Fibroblast of lung (primary cell): Measurements from ENCODE around the gene ANKRD44. TPM values are rescaled to one million over a fixed set of nuclear protein-coding genes. Genes with fewer than 3 reads are reported as not detected.

Experiments
- DNase-seq, 2 donors: peaks; one replicate each; pipeline versions ENCODE4 v3.0.0 to v3.0.0-alpha.2; 2010; ENCODE audit warnings: low read depth in 2 of 2
- H2AFZ ChIP-seq: 2 replicates; pipeline ENCODE4 v1.5.1; 2012; ENCODE audit warnings: low read length, control low read depth, inconsistent platforms
- H3K27ac ChIP-seq: 2 replicates; pipeline ENCODE4 v1.5.1; 2011; ENCODE audit warnings: low read length, control low read depth; ENCODE audit not compliant: insufficient read depth
- H3K27me3 ChIP-seq: 2 replicates; pipeline ENCODE4 v1.5.1; 2011; ENCODE audit warnings: mild to moderate bottlenecking, low read length; ENCODE audit not compliant: control insufficient read depth, insufficient read depth
- H3K36me3 ChIP-seq: 2 replicates; pipeline ENCODE4 v1.5.1; 2011; ENCODE audit warnings: low read length; ENCODE audit not compliant: control insufficient read depth, insufficient read depth
- H3K4me1 ChIP-seq: 2 replicates; pipeline ENCODE4 v1.5.1; 2011; ENCODE audit warnings: low read length; ENCODE audit not compliant: control insufficient read depth, insufficient read depth; ENCODE audit errors: extremely low read depth
- H3K4me2 ChIP-seq: 2 replicates; pipeline ENCODE4 v1.5.1; 2011; ENCODE audit warnings: low read length, control low read depth; ENCODE audit not compliant: insufficient read depth; ENCODE audit errors: extremely low read depth
- H3K4me3 ChIP-seq, 4 experiments: fragments of 200-600 bp in 1 of 4; sonication (generic) in 1 of 4; replicated peaks in 1 of 4; 2 replicates each; pipeline ENCODE4 v1.5.1; 2011 to 2016; ENCODE audit warnings: low read length in 4 of 4, low read depth in 3 of 4, mild to moderate bottlenecking in 3 of 4, control low read depth in 2 of 4, inconsistent platforms in 1 of 4, mixed read lengths in 1 of 4; ENCODE audit not compliant: insufficient read depth in 1 of 4; ENCODE audit errors: control extremely low read depth in 1 of 4
- H3K79me2 ChIP-seq: 2 replicates; pipeline ENCODE4 v1.5.1; 2012; ENCODE audit warnings: mild to moderate bottlenecking, low read length, inconsistent platforms; ENCODE audit not compliant: control insufficient read depth, insufficient read depth
- H3K9ac ChIP-seq: 2 replicates; pipeline ENCODE4 v1.5.1; 2011; ENCODE audit warnings: mild to moderate bottlenecking, low read length, control low read depth; ENCODE audit not compliant: insufficient read depth
- H3K9me3 ChIP-seq: 2 replicates; pipeline ENCODE4 v1.5.1; 2012; ENCODE audit warnings: low read depth, low read length; ENCODE audit not compliant: control insufficient read depth, insufficient read depth
- H4K20me1 ChIP-seq: 2 replicates; pipeline ENCODE4 v1.5.1; 2011; ENCODE audit warnings: low read length; ENCODE audit not compliant: control insufficient read depth, insufficient read depth; ENCODE audit errors: extremely low read depth
- EZH2 ChIP-seq: IDR thresholded peaks from 2 replicates; pipeline ENCODE4 v1.5.1; 2012; ENCODE audit warnings: low read length, control low read depth, mild to moderate bottlenecking; ENCODE audit errors: missing control alignments
- polyA plus RNA-seq, 2 donors: library from polyadenylated mRNA; depleted of rRNA in 1 of 2; stranded (reverse) in 1 of 2; unstranded in 1 of 2; fragments of >200 nt; gene quantifications; 2 replicates each; pipeline ENCODE4 v1.2.1, GENCODE V29; 2011 to 2012; ENCODE audit warnings: missing spikeins in 1 of 2
- total RNA-seq: library from RNA; depleted of rRNA; stranded (reverse); fragments of >200 nt; gene quantifications from 2 replicates; pipeline ENCODE4 v1.2.1, GENCODE V29; 2014
- TF ChIP-seq, protein P1 (sequence below), 2 donors: IDR thresholded peaks in 1 of 2; conservative IDR thresholded peaks in 1 of 2; 1 replicate in 1 of 2; 2 replicates in 1 of 2; pipeline ENCODE4 v1.5.1; 2011 to 2012; ENCODE audit warnings: low read length in 2 of 2, control low read depth in 1 of 2, inconsistent platforms in 1 of 2, low read depth in 1 of 2, mild to moderate bottlenecking in 1 of 2

Gene ANKRD44
- total and polyA plus RNA-seq, 2 donors (not counting 1 experiment from before 2014, with no cell fraction given), result 7.6 to 9.7 TPM

DNA sequence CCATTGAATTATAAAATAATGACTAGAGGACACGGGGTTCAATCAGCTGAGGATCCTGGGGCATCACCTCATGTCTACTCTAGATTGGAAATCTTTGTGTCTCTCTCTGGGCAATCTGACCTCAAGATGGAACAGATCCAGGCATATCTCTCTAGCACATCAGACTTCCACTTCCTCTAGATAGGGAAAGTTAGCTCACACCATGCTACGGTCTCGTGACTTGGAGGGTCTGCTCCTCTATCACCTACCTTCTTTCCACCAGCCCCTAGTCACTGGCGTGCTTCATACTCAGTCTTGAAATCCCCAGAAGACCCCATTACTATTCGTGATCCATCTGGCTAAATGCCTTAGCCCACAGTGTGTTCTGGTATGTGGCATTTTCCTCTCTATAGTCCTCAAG is 148.8 kb downstream of the ANKRD44 start:
- no peaks in the 10 kb centered on the region for H4K20me1 ChIP-seq
- no peaks in the 10 kb centered on the region for H3K27me3 ChIP-seq
- no peak overlapping the region for H2AFZ ChIP-seq
- peaks cover 13% of the 10 kb centered on the region for H3K4me1 ChIP-seq
- no peaks in the 10 kb centered on the region for H3K79me2 ChIP-seq
- TF ChIP-seq, protein P1, sequence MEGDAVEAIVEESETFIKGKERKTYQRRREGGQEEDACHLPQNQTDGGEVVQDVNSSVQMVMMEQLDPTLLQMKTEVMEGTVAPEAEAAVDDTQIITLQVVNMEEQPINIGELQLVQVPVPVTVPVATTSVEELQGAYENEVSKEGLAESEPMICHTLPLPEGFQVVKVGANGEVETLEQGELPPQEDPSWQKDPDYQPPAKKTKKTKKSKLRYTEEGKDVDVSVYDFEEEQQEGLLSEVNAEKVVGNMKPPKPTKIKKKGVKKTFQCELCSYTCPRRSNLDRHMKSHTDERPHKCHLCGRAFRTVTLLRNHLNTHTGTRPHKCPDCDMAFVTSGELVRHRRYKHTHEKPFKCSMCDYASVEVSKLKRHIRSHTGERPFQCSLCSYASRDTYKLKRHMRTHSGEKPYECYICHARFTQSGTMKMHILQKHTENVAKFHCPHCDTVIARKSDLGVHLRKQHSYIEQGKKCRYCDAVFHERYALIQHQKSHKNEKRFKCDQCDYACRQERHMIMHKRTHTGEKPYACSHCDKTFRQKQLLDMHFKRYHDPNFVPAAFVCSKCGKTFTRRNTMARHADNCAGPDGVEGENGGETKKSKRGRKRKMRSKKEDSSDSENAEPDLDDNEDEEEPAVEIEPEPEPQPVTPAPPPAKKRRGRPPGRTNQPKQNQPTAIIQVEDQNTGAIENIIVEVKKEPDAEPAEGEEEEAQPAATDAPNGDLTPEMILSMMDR (conservative IDR thresholded peaks at IDR 0.05 in 1 of 2, IDR thresholded peaks at IDR 0.05 in 1 of 2; ENCODE audit: low read depth in 1 of 2, low read length in 2 of 2), result no peak
- no peak for TF ChIP-seq EZH2
- no peak for DNase-seq
- H3K9me3 ChIP-seq, result no peaks in the 10 kb centered on the region
- no peak overlapping the region for H3K4me2 ChIP-seq
- no peak overlapping the region for H3K9ac ChIP-seq
- no peaks in the 10 kb centered on the region for H3K36me3 ChIP-seq
- no peak overlapping the region for H3K4me3 ChIP-seq
- H3K27ac ChIP-seq, result no peak overlapping the region

DNA sequence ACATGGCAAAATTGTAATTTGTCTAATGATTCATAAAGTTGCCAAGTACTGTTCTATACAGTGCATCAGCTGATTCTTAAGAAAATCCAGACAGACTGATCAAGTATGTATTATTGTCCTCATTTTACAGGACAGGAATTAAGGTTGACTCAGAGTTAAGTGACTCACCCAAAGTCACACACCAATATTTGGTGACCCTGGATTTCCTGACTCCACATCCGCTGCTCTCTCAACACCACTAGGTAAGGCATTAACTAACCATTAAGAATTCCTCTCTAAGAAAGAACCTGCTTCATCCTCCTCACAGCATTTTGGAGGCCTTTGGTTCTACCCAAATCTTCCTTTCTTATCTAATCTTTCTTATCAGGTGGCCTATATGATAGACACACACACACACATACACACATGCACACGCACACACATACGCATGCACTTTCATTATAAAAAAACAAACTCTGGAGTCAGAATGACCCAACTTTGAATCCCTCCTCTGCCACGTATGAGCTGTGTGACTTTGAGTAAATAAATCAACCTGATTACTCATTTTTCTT is 150.8 kb downstream of the ANKRD44 start:
- Histone ChIP-seq H3K36me3 (no peaks in the 10 kb centered on the region), H3K4me1 (peaks cover 13% of the 10 kb centered on the region), H4K20me1 (no peaks in the 10 kb centered on the region), H2AFZ (no peak overlapping the region), H3K79me2 (no peaks in the 10 kb centered on the region), H3K9ac (no peak overlapping the region), H3K4me3 (no peak overlapping the region), H3K27me3 (no peaks in the 10 kb centered on the region), H3K4me2 (no peak overlapping the region), H3K27ac (no peak overlapping the region), H3K9me3 (no peaks in the 10 kb centered on the region)
- TF ChIP-seq, protein P1 (conservative IDR thresholded peaks at IDR 0.05 in 1 of 2, IDR thresholded peaks at IDR 0.05 in 1 of 2; ENCODE audit: low read depth in 1 of 2, low read length in 2 of 2), result no peak
- no peak for TF ChIP-seq EZH2
- DNase-seq, result peak; percentile 45 to 87

GRCh38 chr2:197158591-197159550 is 151.7 kb downstream of the ANKRD44 start:
- Histone ChIP-seq H3K36me3 (no peaks in the 10 kb centered on the region), H3K4me1 (peaks cover 13% of the 10 kb centered on the region), H3K4me2 (peak overlapping the region; percentile 61), H3K9me3 (no peaks in the 10 kb centered on the region), H3K79me2 (no peaks in the 10 kb centered on the region), H3K27ac (no peak overlapping the region), H3K9ac (no peak overlapping the region), H3K27me3 (no peaks in the 10 kb centered on the region), H2AFZ (peak overlapping the region; percentile 53), H3K4me3 (no peak overlapping the region), H4K20me1 (no peaks in the 10 kb centered on the region)
- DNase-seq, result peak in 1 of 2 donors; percentile 27
- TF ChIP-seq, protein P1 (conservative IDR thresholded peaks at IDR 0.05 in 1 of 2, IDR thresholded peaks at IDR 0.05 in 1 of 2; ENCODE audit: low read depth in 1 of 2, low read length in 2 of 2), result no peak
